IMR-90 (cell line): ENCODE measurements around the gene SLC4A9. TPM values are rescaled to one million over a fixed set of nuclear protein-coding genes. Genes with fewer than 3 reads are reported as not detected.

Experiments
- ATAC-seq: fragments of 200-7000 bp; cut with Tn5 transposase; 2 replicates; pipeline ENCODE4 v1.9.1; 2020; ENCODE audit warnings: low read depth, mild to moderate bottlenecking, moderate library complexity
- BruUV-seq: library from RNA; stranded (reverse); fragments of 400-500 nt; replicated peaks from 2 replicates; lab custom pipeline; 2021; lab: Mats Ljungman, UMichigan
- CTCF ChIA-PET: fragments of 300-600 bp; formaldehyde crosslinking; extraction: SDS; loops from one replicate; lab custom pipeline; 2021; ENCODE audit warnings: antibody characterized with exemption; lab: Yijun Ruan, JAX
- POLR2A ChIA-PET: fragments of 300-600 bp; sonication (Branson Sonifier 250); formaldehyde crosslinking; loops from one replicate; lab custom pipeline; 2022; ENCODE audit warnings: antibody characterized with exemption; ENCODE audit not compliant: unreplicated experiment; lab: Charles Lee
- DNase-seq: peaks from one replicate; pipeline ENCODE4 v3.0.0; 2013
- H2AFZ ChIP-seq: replicated peaks from 2 replicates; pipeline ENCODE3; 2013; ENCODE audit warnings: low read length, mild to moderate bottlenecking; ENCODE audit not compliant: poor library complexity
- H2AK5ac ChIP-seq: 2 replicates; pipeline ENCODE4 v1.6.1; 2013; ENCODE audit warnings: low read depth, low read length, inconsistent platforms
- H2AK9ac ChIP-seq: replicated peaks from 2 replicates; pipeline ENCODE3; 2013; ENCODE audit warnings: mild to moderate bottlenecking, low read depth, low read length, moderate library complexity; ENCODE audit not compliant: poor library complexity
- H2BK120ac ChIP-seq: 2 replicates; pipeline ENCODE4 v1.6.1; 2013; ENCODE audit warnings: low read depth, low read length, inconsistent platforms
- H2BK15ac ChIP-seq: 3 replicates; pipeline ENCODE4 v1.6.1; 2013; ENCODE audit warnings: low read depth, low read length, inconsistent platforms
- H2BK20ac ChIP-seq: 2 replicates; pipeline ENCODE4 v1.6.1; 2013; ENCODE audit warnings: low read depth, mild to moderate bottlenecking, inconsistent platforms, low read length, moderate library complexity
- H2BK5ac ChIP-seq: 2 replicates; pipeline ENCODE4 v1.6.1; 2013; ENCODE audit warnings: mild to moderate bottlenecking, low read depth, low read length, inconsistent platforms; ENCODE audit not compliant: poor library complexity, severe bottlenecking
- H3K14ac ChIP-seq: replicated peaks from 2 replicates; pipeline ENCODE4 v1.6.1; 2013; ENCODE audit warnings: low read depth, low read length, inconsistent platforms
- H3K18ac ChIP-seq: 2 replicates; pipeline ENCODE4 v1.6.1; 2013; ENCODE audit warnings: low read depth, low read length, control low read depth
- H3K23ac ChIP-seq: 2 replicates; pipeline ENCODE4 v1.6.1; 2013; ENCODE audit warnings: low read depth, low read length, inconsistent platforms
- H3K27ac ChIP-seq: 2 replicates; pipeline ENCODE4 v1.5.1; 2013; ENCODE audit warnings: mild to moderate bottlenecking, control low read depth, low read length; ENCODE audit not compliant: insufficient read depth
- H3K27me3 ChIP-seq: 2 replicates; pipeline ENCODE4 v1.6.1; 2013; ENCODE audit warnings: low read length; ENCODE audit not compliant: control insufficient read depth, insufficient read depth
- H3K36me3 ChIP-seq: 2 replicates; pipeline ENCODE4 v1.6.1; 2013; ENCODE audit warnings: low read length, mixed read lengths; ENCODE audit not compliant: control insufficient read depth, insufficient read depth
- H3K4ac ChIP-seq: 2 replicates; pipeline ENCODE4 v1.6.1; 2013; ENCODE audit warnings: low read depth, low read length, inconsistent platforms
- H3K4me1 ChIP-seq: 2 replicates; pipeline ENCODE4 v1.6.1; 2013; ENCODE audit warnings: low read length, mixed read lengths; ENCODE audit not compliant: control insufficient read depth, insufficient read depth
- H3K4me2 ChIP-seq: 2 replicates; pipeline ENCODE4 v1.6.1; 2013; ENCODE audit warnings: low read depth, mild to moderate bottlenecking, control low read depth, low read length, moderate library complexity
- H3K4me3 ChIP-seq: 2 replicates; pipeline ENCODE4 v1.5.1; 2013; ENCODE audit warnings: low read depth, mild to moderate bottlenecking, control low read depth, low read length, moderate library complexity; ENCODE audit not compliant: insufficient read depth
- H3K56ac ChIP-seq: 2 replicates; pipeline ENCODE4 v1.6.1; 2013; ENCODE audit warnings: low read length, inconsistent platforms; ENCODE audit not compliant: insufficient read depth; ENCODE audit errors: extremely low read depth
- H3K79me1 ChIP-seq, 2 experiments: 2 replicates each; pipeline ENCODE4 v1.6.1; 2013; ENCODE audit warnings: low read length in 2 of 2, inconsistent platforms in 1 of 2, low read depth in 1 of 2
- H3K9ac ChIP-seq: 2 replicates; pipeline ENCODE4 v1.6.1; 2013; ENCODE audit warnings: low read depth, low read length, control low read depth
- H3K9me1 ChIP-seq: 2 replicates; pipeline ENCODE4 v1.6.1; 2013; ENCODE audit warnings: low read length, inconsistent platforms; ENCODE audit not compliant: insufficient read depth
- H3K9me3 ChIP-seq: 2 replicates; pipeline ENCODE4 v1.6.1; 2013; ENCODE audit warnings: low read length; ENCODE audit not compliant: control insufficient read depth, insufficient read depth
- H4K20me1 ChIP-seq: 2 replicates; pipeline ENCODE4 v1.6.1; 2013; ENCODE audit warnings: low read length, inconsistent platforms; ENCODE audit not compliant: insufficient read depth
- H4K5ac ChIP-seq: 2 replicates; pipeline ENCODE4 v1.6.1; 2013; ENCODE audit warnings: mild to moderate bottlenecking, low read depth, low read length, control low read depth
- H4K8ac ChIP-seq, 2 experiments: 2 replicates each; pipeline ENCODE4 v1.6.1; 2013; ENCODE audit warnings: low read depth in 2 of 2, low read length in 2 of 2, control low read depth in 1 of 2, inconsistent platforms in 1 of 2
- H4K91ac ChIP-seq: 2 replicates; pipeline ENCODE4 v1.6.1; 2013; ENCODE audit warnings: low read depth, low read length, inconsistent platforms; ENCODE audit not compliant: insufficient read depth
- RCOR1 ChIP-seq: IDR thresholded peaks from 2 replicates; pipeline ENCODE4 v1.6.1; 2012; ENCODE audit warnings: mild to moderate bottlenecking, low read length, improper control_type of control experiment; ENCODE audit not compliant: insufficient replicate concordance
- RFX5 ChIP-seq: IDR thresholded peaks from 2 replicates; pipeline ENCODE4 v1.8.0; 2012; ENCODE audit warnings: low read depth, mild to moderate bottlenecking, low read length, moderate library complexity
- WGBS, 2 experiments: methylation state at CpG; one replicate each; pipeline versions ENCODE4 v1.1.5 to v1.1.7; 2013; ENCODE audit warnings: missing lambda C conversion rate in 2 of 2; ENCODE audit not compliant: insufficient read length in 1 of 2; ENCODE audit errors: extremely low coverage in 2 of 2; 5-methylcytosine and 5-hydroxymethylcytosine counted together
- dilution Hi-C: fragments of 300-500 bp; cut with HindIII; formaldehyde crosslinking; loops from one replicate; pipeline ENCODE4 v1.14.3; 2018; ENCODE audit warnings: low sequenced_read_pairs; ENCODE audit not compliant: unreplicated experiment
- in situ Hi-C: fragments of 300-500 bp; cut with MboI; formaldehyde crosslinking; loops from 3 replicates; pipeline ENCODE4 v1.14.3; 2019; ENCODE audit warnings: low sequenced_read_pairs, inconsistent platforms, mixed read lengths
- intact Hi-C: fragments of 100-400 bp; cut with micrococcal nuclease; formaldehyde crosslinking; loops from 2 replicates; pipeline ENCODE4 v1.10.0; 2022
- polyA plus RNA-seq, 3 experiments: library from polyadenylated mRNA; depleted of rRNA; stranded (reverse); fragments of >200 nt; gene quantifications; 2 replicates each; pipeline ENCODE4 v1.2.3, GENCODE V29; 2012; ENCODE audit warnings: low replicate concordance in 1 of 3
- total RNA-seq: library from RNA; depleted of rRNA; stranded (reverse); fragments of >200 nt; gene quantifications from 2 replicates; pipeline ENCODE4 v1.2.3, GENCODE V29; 2012
- TF ChIP-seq, protein P1 (sequence below): fragments of 150-350 bp; IDR thresholded peaks from 2 replicates; pipeline ENCODE4 v1.6.1; 2017; ENCODE audit warnings: mild to moderate bottlenecking, antibody characterized with exemption, low read length, low read depth

Gene SLC4A9
- total and polyA plus RNA-seq, 2 of the 4 experiments (the other 2 are of a cell fraction) = not detected

DNA sequence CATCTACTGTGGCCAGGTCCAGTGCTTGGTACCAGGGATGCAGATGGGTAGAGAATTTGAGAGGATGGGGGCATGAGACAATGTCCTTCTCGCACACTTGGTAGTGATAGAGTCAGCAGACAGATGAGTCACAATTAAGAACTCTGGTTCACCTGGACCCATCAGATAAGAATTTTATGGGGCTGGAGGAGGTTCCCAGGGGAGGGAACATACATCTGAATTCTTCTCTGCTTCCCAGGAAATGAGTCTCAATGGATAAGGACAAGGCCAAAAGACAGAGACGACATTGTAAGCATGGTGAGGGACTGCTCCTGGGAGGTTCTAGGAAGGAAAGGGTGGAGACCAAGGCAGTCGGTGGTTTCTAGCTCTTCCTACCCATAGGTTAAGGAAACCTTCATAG is 5.3 kb downstream of the SLC4A9 start:
- Histone ChIP-seq H2AFZ (no peak overlapping the region), H3K4me1 (no peaks in the 10 kb centered on the region), H3K36me3 (no peaks in the 10 kb centered on the region), H3K14ac (no peak overlapping the region), H3K27me3 (peaks cover 18% of the 10 kb centered on the region; the same call in 1 of the 2 replicates), H4K5ac (no peak overlapping the region), H3K4ac (no peak overlapping the region), H2BK120ac (no peak overlapping the region), H3K18ac (no peak overlapping the region), H2BK15ac (no peak overlapping the region), H2AK9ac (no peak overlapping the region), H2BK20ac (no peak overlapping the region), H4K91ac (no peak overlapping the region), H3K9me1 (no peaks in the 10 kb centered on the region), H2AK5ac (no peak overlapping the region), H3K4me3 (no peak overlapping the region), H2BK5ac (no peak overlapping the region), H3K23ac (no peak overlapping the region), H3K9ac (no peak overlapping the region), H3K27ac (no peak overlapping the region), H3K9me3 (no peaks in the 10 kb centered on the region), H4K20me1 (no peaks in the 10 kb centered on the region), H4K8ac (no peak overlapping the region), H3K56ac (no peak overlapping the region), H3K79me1 (no peaks in the 10 kb centered on the region), H3K4me2 (no peak overlapping the region)
- CTCF ChIA-PET = interaction anchor here (0.6 kb wide), 1 partner anchor 120 kb away, joined by 3 read pairs; no protein-coding TSS in a partner anchor
- DNase-seq = no peak
- ATAC-seq = no peak
- in situ Hi-C loops = loop anchor here (25.0 kb wide), 1 partner anchor 578 kb away; the partner anchor contains the start of gene PSD2
- TF ChIP-seq RFX5 (no peak), RCOR1 (no peak)
- TF ChIP-seq, protein P1, sequence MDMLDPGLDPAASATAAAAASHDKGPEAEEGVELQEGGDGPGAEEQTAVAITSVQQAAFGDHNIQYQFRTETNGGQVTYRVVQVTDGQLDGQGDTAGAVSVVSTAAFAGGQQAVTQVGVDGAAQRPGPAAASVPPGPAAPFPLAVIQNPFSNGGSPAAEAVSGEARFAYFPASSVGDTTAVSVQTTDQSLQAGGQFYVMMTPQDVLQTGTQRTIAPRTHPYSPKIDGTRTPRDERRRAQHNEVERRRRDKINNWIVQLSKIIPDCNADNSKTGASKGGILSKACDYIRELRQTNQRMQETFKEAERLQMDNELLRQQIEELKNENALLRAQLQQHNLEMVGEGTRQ = no peak
- no TSS peak for BruUV-seq
- WGBS, 2 experiments = 100% methylated on average over 1 of the region's 3 CpGs; no CpG with 5 or more reads in 1 of the 2 experiments
- POLR2A ChIA-PET = interaction anchor here (0.5 kb wide), 1 partner anchor 19 kb away, joined by 3 read pairs; no protein-coding TSS in a partner anchor
- intact Hi-C loops = no loop called here
- dilution Hi-C loops = no loop called here
